Activated naive CD4-positive, alpha-beta T cell treated with Interleukin-2 at 50 U/mL for 16 hours (primary cell): ENCODE measurements around the gene GJA1.

Experiments used
- DNase-seq: peaks from one replicate; pipeline ENCODE4 v3.0.0-alpha.2; 2020

Gene GJA1

GRCh38 chr6:121497970-121498375 lies 62.5 kb downstream of the GJA1 start:
- DNase-seq, result no peak

- DNase-seq, result no peak
Observed at GRCh38 chr6:121498481-121499276, 63.2 kb downstream of the GJA1 start.
